ENCODE results near the gene SLC35F1. TPM values are rescaled to one million over a fixed set of nuclear protein-coding genes. Genes with fewer than 3 reads are reported as not detected.

Gene SLC35F1
- total RNA-seq, 2 donors from 2014 or later, result 1.1 to 1.3 TPM

DNA sequence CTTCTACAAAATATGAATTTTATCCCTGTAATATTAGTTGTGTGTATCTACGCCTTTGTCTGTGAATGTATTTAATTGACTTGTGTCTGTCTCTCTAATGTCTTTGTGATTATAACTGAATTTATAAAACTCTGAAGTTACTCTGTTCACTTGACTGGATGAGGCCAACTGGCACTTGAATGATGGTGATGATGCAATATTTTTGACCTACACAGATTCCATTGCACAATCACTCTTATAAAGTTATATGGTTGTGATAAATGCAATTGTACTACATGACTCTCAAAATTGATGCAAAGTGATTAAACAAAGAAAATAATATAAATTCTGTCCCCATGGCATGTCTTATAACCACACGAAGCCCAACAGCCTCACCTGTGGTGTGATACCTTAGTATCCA, 353.8 kb downstream of the SLC35F1 start:
- H3K4me3 ChIP-seq, result no peak overlapping the region
- no peak for TF ChIP-seq CTCF (IDR thresholded peaks at IDR 0.05)

GRCh38 chr6:118263921-118264486, 356.9 kb downstream of the SLC35F1 start:
- no peak overlapping the region for H3K27ac ChIP-seq
- no peaks in the 10 kb centered on the region for H3K27me3 ChIP-seq
- no peak for DNase-seq (ENCODE audit: low spot score)
- no peak overlapping the region for H3K4me3 ChIP-seq
- no peaks in the 10 kb centered on the region for H3K4me1 ChIP-seq
- peak in 1 of 2 donors; percentile 63 for TF ChIP-seq CTCF (IDR thresholded peaks at IDR 0.05)
- H3K9me3 ChIP-seq, result no peaks in the 10 kb centered on the region
- H3K36me3 ChIP-seq, result no peaks in the 10 kb centered on the region

More for the DNA sequence above, 353.8 kb downstream of the SLC35F1 start:
- Histone ChIP-seq H3K9me3 (no peaks in the 10 kb centered on the region), H3K36me3 (no peaks in the 10 kb centered on the region), H3K27ac (no peak overlapping the region), H3K4me1 (no peaks in the 10 kb centered on the region), H3K27me3 (no peaks in the 10 kb centered on the region)
- DNase-seq (ENCODE audit: low spot score), result no peak

- Histone ChIP-seq H3K27ac (no peak overlapping the region), H3K4me3 (no peak overlapping the region), H3K36me3 (no peaks in the 10 kb centered on the region), H3K4me1 (no peaks in the 10 kb centered on the region), H3K9me3 (no peaks in the 10 kb centered on the region), H3K27me3 (no peaks in the 10 kb centered on the region)
- TF ChIP-seq CTCF (IDR thresholded peaks at IDR 0.05), result no peak
- DNase-seq (ENCODE audit: low spot score), result no peak
These were observed 362.6 kb downstream of the SLC35F1 start for GRCh38 chr6:118269659-118270058.

- no peak for TF ChIP-seq CTCF (IDR thresholded peaks at IDR 0.05)
- Histone ChIP-seq H3K36me3 (no peaks in the 10 kb centered on the region), H3K27ac (no peak overlapping the region), H3K4me3 (no peak overlapping the region), H3K27me3 (no peaks in the 10 kb centered on the region), H3K9me3 (no peaks in the 10 kb centered on the region), H3K4me1 (no peaks in the 10 kb centered on the region)
- no peak for DNase-seq (ENCODE audit: low spot score)
These were observed 370.6 kb downstream of the SLC35F1 start for GRCh38 chr6:118277631-118278030.

- no peak for DNase-seq (ENCODE audit: low spot score)
- no peak overlapping the region for H3K4me3 ChIP-seq
- no peaks in the 10 kb centered on the region for H3K9me3 ChIP-seq
- no peaks in the 10 kb centered on the region for H3K4me1 ChIP-seq
- no peak overlapping the region for H3K27ac ChIP-seq
- H3K36me3 ChIP-seq, result no peaks in the 10 kb centered on the region
- no peak for TF ChIP-seq CTCF (IDR thresholded peaks at IDR 0.05)
- H3K27me3 ChIP-seq, result no peaks in the 10 kb centered on the region
These were observed 373.1 kb downstream of the SLC35F1 start for GRCh38 chr6:118280210-118280609.

DNA sequence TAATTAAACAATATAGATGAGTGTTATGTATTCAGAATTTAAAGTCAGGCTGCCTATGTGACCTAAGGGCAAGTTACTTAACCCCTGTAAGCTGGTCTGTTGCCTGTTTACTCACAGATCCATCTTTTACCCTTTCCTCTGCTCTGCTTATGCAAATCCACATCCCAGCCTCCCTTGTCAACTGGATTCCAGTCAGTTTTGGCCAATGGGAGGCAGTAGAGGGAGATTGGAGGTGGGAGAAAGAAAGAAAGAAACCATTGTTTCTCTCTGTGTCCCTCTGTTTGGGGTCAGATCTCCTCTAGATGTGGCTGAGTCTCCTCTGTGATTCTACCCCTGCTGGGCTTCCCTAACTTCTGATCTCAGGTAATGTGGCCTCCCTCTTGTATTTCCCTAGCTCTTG, 374.2 kb downstream of the SLC35F1 start:
- H3K27ac ChIP-seq, result no peak overlapping the region
- no peaks in the 10 kb centered on the region for H3K27me3 ChIP-seq
- TF ChIP-seq CTCF (IDR thresholded peaks at IDR 0.05), result no peak
- H3K4me3 ChIP-seq, result no peak overlapping the region
- H3K36me3 ChIP-seq, result no peaks in the 10 kb centered on the region
- no peaks in the 10 kb centered on the region for H3K9me3 ChIP-seq
- DNase-seq (ENCODE audit: low spot score), result no peak
- peaks cover 0 to under 1% of the 10 kb centered on the region in 2 donors for H3K4me1 ChIP-seq
